WTC11 (cell line): ENCODE measurements around the gene PSMD5. TPM values are rescaled to one million over a fixed set of nuclear protein-coding genes. Genes with fewer than 3 reads are reported as not detected.

ENCODE experiments used
- ATAC-seq: fragments of 200-7000 bp; cut with Tn5 transposase; 2 replicates; pipeline ENCODE4 v1.10.0; 2021; ENCODE audit warnings: mild to moderate bottlenecking, moderate library complexity
- CTCF ChIA-PET: fragments of 300-600 bp; sonication (Branson Sonifier 250); formaldehyde crosslinking; loops from one replicate; lab custom pipeline; 2021; ENCODE audit warnings: antibody characterized with exemption; lab: Charles Lee
- POLR2A ChIA-PET: fragments of 350-600 bp; sonication (Branson Sonifier 250); formaldehyde crosslinking; loops from one replicate; lab custom pipeline; 2021; ENCODE audit warnings: antibody characterized with exemption; lab: Charles Lee
- DNase-seq: peaks from one replicate; pipeline ENCODE4 v3.0.0; 2021; ENCODE audit warnings: low spot score
- H3K27ac Mint-ChIP-seq: 2 replicates; pipeline ENCODE4 v1.8.0; 2021; ENCODE audit warnings: mixed read lengths
- H3K27me3 Mint-ChIP-seq: 2 replicates; pipeline ENCODE4 v1.8.0; 2021; ENCODE audit warnings: low read depth, mild to moderate bottlenecking, moderate library complexity, mixed read lengths
- H3K36me3 Mint-ChIP-seq: 2 replicates; pipeline ENCODE4 v1.8.0; 2021; ENCODE audit warnings: mixed read lengths
- H3K4me1 Mint-ChIP-seq: 2 replicates; pipeline ENCODE4 v1.8.0; 2022; ENCODE audit warnings: mixed read lengths
- H3K4me3 Mint-ChIP-seq: 2 replicates; pipeline ENCODE4 v1.8.0; 2021; ENCODE audit warnings: mild to moderate bottlenecking, moderate library complexity, mixed read lengths
- H3K9me3 Mint-ChIP-seq: 2 replicates; pipeline ENCODE4 v1.8.0; 2021; ENCODE audit warnings: mixed read lengths
- AFF4 ChIP-seq: sonication (generic); formaldehyde crosslinking; IDR thresholded peaks from 2 replicates; pipeline ENCODE4 v1.8.1; 2023; ENCODE audit warnings: mild to moderate bottlenecking, missing genetic modification reagents, borderline replicate concordance
- AR ChIP-seq: fragments of 250-450 bp; sonication (Bioruptor Pico); IDR thresholded peaks from 2 replicates; pipeline ENCODE4 v1.9.0; 2021; ENCODE audit warnings: mild to moderate bottlenecking
- FOXP1 ChIP-seq: sonication (generic); formaldehyde crosslinking; IDR thresholded peaks from 2 replicates; pipeline ENCODE4 v1.8.0; 2022; ENCODE audit warnings: missing genetic modification reagents, mild to moderate bottlenecking, moderate library complexity, borderline replicate concordance
- HMGA2 ChIP-seq: fragments of 250-450 bp; sonication (Bioruptor Pico); IDR thresholded peaks from 2 replicates; pipeline ENCODE4 v1.4.0; 2021; ENCODE audit warnings: mild to moderate bottlenecking, moderate library complexity
- IRF1 ChIP-seq: sonication (generic); formaldehyde crosslinking; IDR thresholded peaks from 2 replicates; pipeline ENCODE4 v1.8.0; 2023; ENCODE audit warnings: missing genetic modification reagents
- SMAD3 ChIP-seq: sonication (generic); formaldehyde crosslinking; IDR thresholded peaks from 2 replicates; pipeline ENCODE4 v1.8.0; 2022; ENCODE audit warnings: missing genetic modification reagents, mild to moderate bottlenecking, borderline replicate concordance
- TCF7 ChIP-seq: sonication (generic); formaldehyde crosslinking; IDR thresholded peaks from 2 replicates; pipeline ENCODE4 v1.8.0; 2022; ENCODE audit warnings: mild to moderate bottlenecking, low read depth, missing genetic modification reagents, moderate library complexity
- total RNA-seq: library from RNA; stranded (reverse); gene quantifications from 3 replicates; pipeline ENCODE4 v1.2.3, GENCODE V29; 2021
- TF ChIP-seq, protein P1 (sequence below): fragments of 250-450 bp; sonication (Bioruptor Pico); IDR thresholded peaks from 2 replicates; pipeline ENCODE4 v2.1.2; 2022; ENCODE audit warnings: mild to moderate bottlenecking, moderate library complexity
- TF ChIP-seq, protein P2 (sequence below): sonication (generic); formaldehyde crosslinking; IDR thresholded peaks from 2 replicates; pipeline ENCODE4 v1.8.0; 2023; ENCODE audit warnings: missing genetic modification reagents, mild to moderate bottlenecking, borderline replicate concordance

The PSMD5 gene
- total RNA-seq, 1 experiment from 2014 or later: 61.1 TPM

- TF ChIP-seq, protein P1, sequence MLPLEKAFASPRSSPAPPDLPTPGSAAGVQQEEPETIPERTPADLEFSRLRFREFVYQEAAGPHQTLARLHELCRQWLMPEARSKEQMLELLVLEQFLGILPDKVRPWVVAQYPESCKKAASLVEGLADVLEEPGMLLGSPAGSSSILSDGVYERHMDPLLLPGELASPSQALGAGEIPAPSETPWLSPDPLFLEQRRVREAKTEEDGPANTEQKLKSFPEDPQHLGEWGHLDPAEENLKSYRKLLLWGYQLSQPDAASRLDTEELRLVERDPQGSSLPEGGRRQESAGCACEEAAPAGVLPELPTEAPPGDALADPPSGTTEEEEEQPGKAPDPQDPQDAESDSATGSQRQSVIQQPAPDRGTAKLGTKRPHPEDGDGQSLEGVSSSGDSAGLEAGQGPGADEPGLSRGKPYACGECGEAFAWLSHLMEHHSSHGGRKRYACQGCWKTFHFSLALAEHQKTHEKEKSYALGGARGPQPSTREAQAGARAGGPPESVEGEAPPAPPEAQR: no peak
- TF ChIP-seq, all 79 proteins: peak for 0
These were observed 19.2 kb upstream of the PSMD5 start (continued) for GRCh38 chr9:120861935-120862334.

DNA sequence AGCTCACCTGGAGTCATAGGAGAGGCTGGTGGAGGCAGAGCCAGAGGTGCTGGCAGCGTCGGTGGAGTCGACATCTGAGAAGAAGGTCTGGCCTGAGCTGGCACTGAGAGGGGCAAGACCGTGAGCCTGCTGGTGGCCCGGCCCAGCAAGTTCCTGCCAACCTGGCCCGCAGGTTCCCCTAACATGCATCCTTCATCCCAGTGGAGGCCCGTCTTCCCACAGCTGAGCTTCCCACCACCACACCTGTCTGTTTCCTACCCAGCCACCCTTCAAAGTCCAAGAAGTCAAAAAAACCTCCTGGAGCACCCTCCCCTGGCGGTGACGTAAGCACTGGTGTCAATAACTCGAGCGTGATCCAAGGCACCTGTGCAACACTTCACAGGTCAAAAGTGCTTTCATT lies 17.4 kb upstream of the PSMD5 start:
- CTCF ChIA-PET: no interaction called here
- no peaks in the 10 kb centered on the region for H3K27me3 Mint-ChIP-seq
- no peak overlapping the region for H3K4me3 Mint-ChIP-seq

More for the DNA sequence above, 17.4 kb upstream of the PSMD5 start:
- POLR2A ChIA-PET: interaction anchor here (0.6 kb wide), 1 partner anchor 60 kb away, joined by 4 read pairs; no protein-coding TSS in a partner anchor
- DNase-seq (no peak), ATAC-seq (no peak)
- H3K27ac Mint-ChIP-seq: no peak overlapping the region
- TF ChIP-seq TCF7 (no peak), AFF4 (CRISPR knock-in tag) (no peak), AR (CRISPR knock-in tag) (no peak), IRF1 (CRISPR knock-in tag) (no peak), SMAD3 (CRISPR knock-in tag) (no peak), FOXP1 (CRISPR knock-in tag) (no peak), HMGA2 (no peak)
- TF ChIP-seq, protein P2, sequence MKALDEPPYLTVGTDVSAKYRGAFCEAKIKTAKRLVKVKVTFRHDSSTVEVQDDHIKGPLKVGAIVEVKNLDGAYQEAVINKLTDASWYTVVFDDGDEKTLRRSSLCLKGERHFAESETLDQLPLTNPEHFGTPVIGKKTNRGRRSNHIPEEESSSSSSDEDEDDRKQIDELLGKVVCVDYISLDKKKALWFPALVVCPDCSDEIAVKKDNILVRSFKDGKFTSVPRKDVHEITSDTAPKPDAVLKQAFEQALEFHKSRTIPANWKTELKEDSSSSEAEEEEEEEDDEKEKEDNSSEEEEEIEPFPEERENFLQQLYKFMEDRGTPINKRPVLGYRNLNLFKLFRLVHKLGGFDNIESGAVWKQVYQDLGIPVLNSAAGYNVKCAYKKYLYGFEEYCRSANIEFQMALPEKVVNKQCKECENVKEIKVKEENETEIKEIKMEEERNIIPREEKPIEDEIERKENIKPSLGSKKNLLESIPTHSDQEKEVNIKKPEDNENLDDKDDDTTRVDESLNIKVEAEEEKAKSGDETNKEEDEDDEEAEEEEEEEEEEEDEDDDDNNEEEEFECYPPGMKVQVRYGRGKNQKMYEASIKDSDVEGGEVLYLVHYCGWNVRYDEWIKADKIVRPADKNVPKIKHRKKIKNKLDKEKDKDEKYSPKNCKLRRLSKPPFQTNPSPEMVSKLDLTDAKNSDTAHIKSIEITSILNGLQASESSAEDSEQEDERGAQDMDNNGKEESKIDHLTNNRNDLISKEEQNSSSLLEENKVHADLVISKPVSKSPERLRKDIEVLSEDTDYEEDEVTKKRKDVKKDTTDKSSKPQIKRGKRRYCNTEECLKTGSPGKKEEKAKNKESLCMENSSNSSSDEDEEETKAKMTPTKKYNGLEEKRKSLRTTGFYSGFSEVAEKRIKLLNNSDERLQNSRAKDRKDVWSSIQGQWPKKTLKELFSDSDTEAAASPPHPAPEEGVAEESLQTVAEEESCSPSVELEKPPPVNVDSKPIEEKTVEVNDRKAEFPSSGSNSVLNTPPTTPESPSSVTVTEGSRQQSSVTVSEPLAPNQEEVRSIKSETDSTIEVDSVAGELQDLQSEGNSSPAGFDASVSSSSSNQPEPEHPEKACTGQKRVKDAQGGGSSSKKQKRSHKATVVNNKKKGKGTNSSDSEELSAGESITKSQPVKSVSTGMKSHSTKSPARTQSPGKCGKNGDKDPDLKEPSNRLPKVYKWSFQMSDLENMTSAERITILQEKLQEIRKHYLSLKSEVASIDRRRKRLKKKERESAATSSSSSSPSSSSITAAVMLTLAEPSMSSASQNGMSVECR (CRISPR knock-in tag): no peak
- no peaks in the 10 kb centered on the region for H3K9me3 Mint-ChIP-seq
- peaks cover 9% of the 10 kb centered on the region for H3K36me3 Mint-ChIP-seq
- H3K4me1 Mint-ChIP-seq: no peaks in the 10 kb centered on the region
